GM10847 (cell line): Measurements from ENCODE around the gene ATP6V1G3.

Experiments
- POLR2A ChIP-seq: IDR thresholded peaks from 2 replicates; pipeline ENCODE4 v1.6.1; 2011; ENCODE audit not compliant: insufficient read length; ENCODE audit errors: extremely low read depth

The ATP6V1G3 gene

GRCh38 chr1:198549866-198550265 is 9.4 kb upstream of the ATP6V1G3 start:
- no peak for TF ChIP-seq POLR2A

- no peak for TF ChIP-seq POLR2A
Measured at GRCh38 chr1:198548890-198549289, 8.4 kb upstream of the ATP6V1G3 start.

GRCh38 chr1:198545156-198545555 is 4.7 kb upstream of the ATP6V1G3 start:
- no peak for TF ChIP-seq POLR2A

- no peak for TF ChIP-seq POLR2A
Measured at GRCh38 chr1:198544265-198544664, 3.8 kb upstream of the ATP6V1G3 start.

- no peak for TF ChIP-seq POLR2A
Measured at GRCh38 chr1:198543670-198544260, 3.3 kb upstream of the ATP6V1G3 start.

GRCh38 chr1:198542632-198543031 is 2.2 kb upstream of the ATP6V1G3 start:
- TF ChIP-seq POLR2A = no peak

- no peak for TF ChIP-seq POLR2A
Measured at GRCh38 chr1:198541737-198542136, 1.3 kb upstream of the ATP6V1G3 start.

- no peak for TF ChIP-seq POLR2A
Measured at GRCh38 chr1:198538579-198539364, 1.7 kb downstream of the ATP6V1G3 start.

GRCh38 chr1:198535631-198536030 is 4.8 kb downstream of the ATP6V1G3 start:
- no peak for TF ChIP-seq POLR2A

GRCh38 chr1:198534548-198535418 is 5.7 kb downstream of the ATP6V1G3 start:
- TF ChIP-seq POLR2A = no peak

GRCh38 chr1:198531891-198532290 is 8.6 kb downstream of the ATP6V1G3 start:
- TF ChIP-seq POLR2A = no peak

GRCh38 chr1:198530953-198531352 is 9.5 kb downstream of the ATP6V1G3 start:
- no peak for TF ChIP-seq POLR2A

- no peak for TF ChIP-seq POLR2A
Measured at GRCh38 chr1:198529414-198529813, 11.1 kb downstream of the ATP6V1G3 start.

GRCh38 chr1:198528364-198528763 is 12.1 kb downstream of the ATP6V1G3 start:
- TF ChIP-seq POLR2A = no peak

GRCh38 chr1:198524556-198524955 is 15.9 kb downstream of the ATP6V1G3 start:
- no peak for TF ChIP-seq POLR2A
